AG09309 (cell line): ENCODE measurements around the gene LYRM4.

Experiments
- DNase-seq: peaks from one replicate; pipeline ENCODE4 v3.0.0-alpha.2; 2010; ENCODE audit warnings: low read depth
- H3K4me3 ChIP-seq: 2 replicates; pipeline ENCODE4 v1.5.1; 2011; ENCODE audit warnings: mild to moderate bottlenecking, low read depth, low read length, moderate library complexity; ENCODE audit not compliant: control insufficient read depth
- TF ChIP-seq, protein P1 (sequence below): IDR thresholded peaks from 2 replicates; pipeline ENCODE4 v1.5.1; 2011; ENCODE audit warnings: mild to moderate bottlenecking, low read depth, low read length, inconsistent platforms; ENCODE audit not compliant: insufficient read depth, control insufficient read depth; ENCODE audit errors: missing control alignments

The LYRM4 gene

DNA sequence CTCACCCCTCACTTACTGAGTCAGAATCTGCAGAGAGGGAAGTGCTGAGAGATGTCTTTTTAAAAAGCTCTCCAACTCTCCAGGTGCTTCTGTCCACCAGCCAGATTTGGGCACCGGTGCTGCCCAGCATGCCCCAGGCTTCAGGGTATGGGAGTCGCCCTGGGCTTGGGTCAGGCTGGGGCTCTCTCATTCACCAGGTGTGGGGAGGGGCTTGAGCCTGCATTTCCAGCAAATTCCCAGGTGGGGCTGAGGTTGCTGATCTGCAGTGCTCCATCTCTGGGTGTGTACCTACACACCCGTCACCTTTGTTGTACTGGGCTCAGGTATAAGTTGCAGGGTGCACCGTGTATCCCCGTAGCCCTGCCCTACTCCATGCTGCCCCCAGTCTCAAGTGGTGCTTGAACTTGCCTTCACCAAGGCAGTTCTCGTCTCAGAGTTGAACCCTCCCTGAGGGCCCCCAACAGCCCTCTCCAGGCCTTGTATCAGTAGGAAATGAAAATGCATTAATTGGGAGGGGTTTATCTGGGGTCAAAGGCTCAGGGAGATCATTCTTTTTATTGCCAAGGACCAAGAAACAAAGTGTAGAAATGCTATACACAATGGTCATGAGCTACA, 152.1 kb downstream of the LYRM4 start:
- TF ChIP-seq, protein P1, sequence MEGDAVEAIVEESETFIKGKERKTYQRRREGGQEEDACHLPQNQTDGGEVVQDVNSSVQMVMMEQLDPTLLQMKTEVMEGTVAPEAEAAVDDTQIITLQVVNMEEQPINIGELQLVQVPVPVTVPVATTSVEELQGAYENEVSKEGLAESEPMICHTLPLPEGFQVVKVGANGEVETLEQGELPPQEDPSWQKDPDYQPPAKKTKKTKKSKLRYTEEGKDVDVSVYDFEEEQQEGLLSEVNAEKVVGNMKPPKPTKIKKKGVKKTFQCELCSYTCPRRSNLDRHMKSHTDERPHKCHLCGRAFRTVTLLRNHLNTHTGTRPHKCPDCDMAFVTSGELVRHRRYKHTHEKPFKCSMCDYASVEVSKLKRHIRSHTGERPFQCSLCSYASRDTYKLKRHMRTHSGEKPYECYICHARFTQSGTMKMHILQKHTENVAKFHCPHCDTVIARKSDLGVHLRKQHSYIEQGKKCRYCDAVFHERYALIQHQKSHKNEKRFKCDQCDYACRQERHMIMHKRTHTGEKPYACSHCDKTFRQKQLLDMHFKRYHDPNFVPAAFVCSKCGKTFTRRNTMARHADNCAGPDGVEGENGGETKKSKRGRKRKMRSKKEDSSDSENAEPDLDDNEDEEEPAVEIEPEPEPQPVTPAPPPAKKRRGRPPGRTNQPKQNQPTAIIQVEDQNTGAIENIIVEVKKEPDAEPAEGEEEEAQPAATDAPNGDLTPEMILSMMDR: no peak
- no peak overlapping the region for H3K4me3 ChIP-seq
- DNase-seq: no peak

- DNase-seq: no peak
- no peak overlapping the region for H3K4me3 ChIP-seq
- TF ChIP-seq, protein P1: no peak
Measured at GRCh38 chr6:5108068-5108467, 152.7 kb downstream of the LYRM4 start.

DNA sequence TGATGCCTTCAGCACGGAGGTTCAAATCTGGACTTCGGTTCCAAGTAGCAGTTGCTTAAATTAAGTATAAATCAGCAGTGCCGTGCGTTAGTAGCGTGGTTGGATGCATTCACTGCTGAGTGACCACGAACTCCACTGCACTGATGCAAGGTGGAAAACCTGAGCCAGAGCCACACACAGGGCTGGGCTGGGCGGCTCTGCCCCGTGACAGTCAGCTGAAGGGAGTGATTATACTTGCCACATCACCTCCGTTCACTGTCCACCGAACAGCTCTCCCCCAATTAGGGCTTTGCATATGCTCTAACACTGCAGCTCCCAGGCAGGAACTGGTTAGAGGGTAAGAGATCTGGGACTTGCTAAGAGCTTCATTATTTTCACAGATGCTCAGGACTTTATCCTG, 153.4 kb downstream of the LYRM4 start:
- H3K4me3 ChIP-seq: no peak overlapping the region
- no peak for DNase-seq
- TF ChIP-seq, protein P1: no peak

GRCh38 chr6:5105146-5105545, 155.6 kb downstream of the LYRM4 start:
- TF ChIP-seq, protein P1: no peak
- DNase-seq: no peak
- H3K4me3 ChIP-seq: no peak overlapping the region

DNA sequence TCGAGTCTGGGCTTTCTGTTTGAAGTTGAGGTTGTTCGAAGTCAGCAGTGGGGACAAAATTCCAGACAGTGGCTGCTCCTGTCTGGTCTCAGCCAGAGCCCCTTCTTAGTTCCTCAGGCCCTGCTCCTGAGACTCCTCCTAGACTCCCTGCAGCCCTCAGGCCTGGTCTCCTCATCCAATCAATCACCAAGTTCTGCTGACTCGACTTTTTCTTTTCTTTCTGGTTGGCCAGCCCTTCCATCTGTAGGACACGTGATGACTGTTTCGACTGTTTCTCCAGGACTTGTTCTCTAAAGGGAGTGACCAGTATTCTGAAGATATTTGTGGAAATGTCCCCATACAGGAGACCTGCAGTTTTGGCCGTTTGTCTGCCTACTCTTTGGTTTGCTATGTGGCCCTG, 156.1 kb downstream of the LYRM4 start:
- no peak for DNase-seq
- TF ChIP-seq, protein P1: no peak
- no peak overlapping the region for H3K4me3 ChIP-seq

DNA sequence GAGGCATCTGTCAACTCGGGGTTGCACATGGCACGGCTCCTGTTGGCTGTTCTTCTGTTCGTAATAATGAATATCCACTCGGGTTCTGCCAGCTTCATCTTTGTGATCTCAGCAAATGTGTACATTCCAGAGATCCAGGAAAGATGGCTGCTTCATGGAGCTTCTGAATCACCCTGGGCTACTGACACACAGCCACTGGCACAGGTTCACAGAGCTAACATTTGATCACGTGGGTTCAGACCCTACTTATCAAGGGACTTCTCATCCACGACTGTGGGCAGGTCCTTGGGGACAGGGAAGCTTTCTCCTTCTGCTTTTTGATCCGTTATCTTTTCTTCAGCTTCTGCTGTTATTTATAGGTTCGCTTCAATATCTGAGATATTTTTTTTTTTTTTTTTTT, 157.5 kb downstream of the LYRM4 start:
- TF ChIP-seq, protein P1: no peak
- no peak for DNase-seq
- H3K4me3 ChIP-seq: no peak overlapping the region
